NCI-H1092 (cell line): ENCODE measurements around the gene RAB11FIP5.
"Not testable (repeated sequence)": the region's sequence is repeated elsewhere in the genome, so short reads cannot be mapped to it uniquely, and the experiment has no call there.

Source experiments
- DNase-seq: peaks from one replicate; lab custom pipeline; 2025; lab: John Stamatoyannopoulos, UW

The RAB11FIP5 gene

GRCh38 chr2:73112913-73113854 is at the start of gene RAB11FIP5:
Gene RAB11FIP5 (minus strand): TSS chr2:73112948. CDS start chr2:73112777, 171 bp downstream.
- DNase-seq = no peak

- peak; percentile 13 for DNase-seq
Observed at GRCh38 chr2:73156539-73157124, 43.9 kb upstream of the RAB11FIP5 start.

- DNase-seq = no peak
Observed at GRCh38 chr2:73142937-73143336, 30.2 kb upstream of the RAB11FIP5 start.

GRCh38 chr2:73141896-73142295 is 29.1 kb upstream of the RAB11FIP5 start:
- no peak for DNase-seq

- no peak for DNase-seq
Observed at GRCh38 chr2:73135236-73135635, 22.5 kb upstream of the RAB11FIP5 start.

- DNase-seq = no peak
Observed at GRCh38 chr2:73134471-73134870, 21.7 kb upstream of the RAB11FIP5 start.

GRCh38 chr2:73133566-73134197 is 20.9 kb upstream of the RAB11FIP5 start:
- DNase-seq = no peak

GRCh38 chr2:73131807-73132206 is 19.1 kb upstream of the RAB11FIP5 start:
- DNase-seq = no peak

GRCh38 chr2:73130790-73131189 is 18.0 kb upstream of the RAB11FIP5 start:
- no peak for DNase-seq

- DNase-seq = no peak
Observed at GRCh38 chr2:73128841-73129535, 16.2 kb upstream of the RAB11FIP5 start.

GRCh38 chr2:73122536-73122935 is 9.8 kb upstream of the RAB11FIP5 start:
- no peak for DNase-seq

GRCh38 chr2:73119611-73120239 is 7.0 kb upstream of the RAB11FIP5 start:
- not testable (repeated sequence) for DNase-seq

- no peak for DNase-seq
Observed at GRCh38 chr2:73117441-73117840, 4.7 kb upstream of the RAB11FIP5 start.

GRCh38 chr2:73116182-73116960 is 3.6 kb upstream of the RAB11FIP5 start:
- no peak for DNase-seq

- DNase-seq = no peak
Observed at GRCh38 chr2:73114273-73114867, 1.6 kb upstream of the RAB11FIP5 start.

- DNase-seq = no peak
Observed at GRCh38 chr2:73112026-73112912, 479 bp downstream of the RAB11FIP5 start.

- DNase-seq = no peak
Observed at GRCh38 chr2:73111073-73112025, 1.4 kb downstream of the RAB11FIP5 start.
